AG04450 (cell line): Measurements from ENCODE around the gene CXCR2. TPM values are rescaled to one million over a fixed set of nuclear protein-coding genes. Genes with fewer than 3 reads are reported as not detected.

Experiments used
- CTCF ChIA-PET: fragments of 300-600, 350-600 bp; formaldehyde crosslinking; extraction: SDS; loops from one replicate; lab custom pipeline; 2022; ENCODE audit warnings: antibody characterized with exemption, inconsistent platforms; lab: Charles Lee
- POLR2A ChIA-PET: fragments of 350-600 bp; formaldehyde crosslinking; extraction: SDS; loops from one replicate; lab custom pipeline; 2021; ENCODE audit warnings: antibody characterized with exemption, inconsistent platforms; lab: Yijun Ruan, JAX
- DNase-seq: peaks from one replicate; pipeline ENCODE4 v3.0.0-alpha.2; 2011; ENCODE audit warnings: low read depth, low spot score
- H3K27ac ChIP-seq: one replicate; pipeline ENCODE4 v1.5.1; 2012; ENCODE audit warnings: low read depth, low read length, control low read depth
- H3K27me3 ChIP-seq: one replicate; pipeline ENCODE4 v1.6.0; 2012; ENCODE audit warnings: low read length; ENCODE audit not compliant: control insufficient read depth, insufficient read depth
- H3K4me3 ChIP-seq: 2 replicates; pipeline ENCODE4 v1.5.1; 2011; ENCODE audit warnings: mild to moderate bottlenecking, low read depth, low read length, control low read depth
- H3K9me3 ChIP-seq: 2 replicates; pipeline ENCODE4 v1.5.1; 2012; ENCODE audit warnings: low read length; ENCODE audit not compliant: control insufficient read depth, insufficient read depth
- CTCF ChIP-seq: IDR thresholded peaks from 2 replicates; pipeline ENCODE4 v1.5.1; 2011; ENCODE audit warnings: low read depth, low read length, control low read depth, inconsistent platforms
- polyA plus RNA-seq: library from polyadenylated mRNA; depleted of rRNA; stranded (reverse); fragments of >200 nt; gene quantifications from 2 replicates; pipeline ENCODE4 v1.2.3, GENCODE V29; 2011

CXCR2 gene
- polyA plus RNA-seq, 1 experiment, result not detected

- CTCF ChIA-PET, result interaction anchor here (4.6 kb wide), 1 partner anchor 13 kb away, joined by 27 read pairs; the partner anchor contains the start of gene RUFY4
- Histone ChIP-seq H3K27me3 (peaks cover 5% of the 10 kb centered on the region), H3K27ac (no peak overlapping the region), H3K9me3 (peaks cover 2% of the 10 kb centered on the region; the same call in 1 of the 2 replicates), H3K4me3 (no peak overlapping the region)
- peak; percentile 11 for DNase-seq
- POLR2A ChIA-PET, result interaction anchor here (0.7 kb wide), 1 partner anchor 25 kb away, joined by 4 read pairs; no protein-coding TSS in a partner anchor
- no peak for TF ChIP-seq CTCF
Measured at GRCh38 chr2:218081695-218082094, 44.1 kb upstream of the CXCR2 start.

- H3K4me3 ChIP-seq, result no peak overlapping the region
- ChIA-PET CTCF (interaction anchor here (0.6 to 4.6 kb wide), 3 partner anchors 8 to 17 kb away, joined by 3 to 27 read pairs (median 4); partner anchors contain the start of gene RUFY4), POLR2A (no interaction called here)
- peaks cover 3% of the 10 kb centered on the region; the same call in 1 of the 2 replicates for H3K9me3 ChIP-seq
- peaks cover 3% of the 10 kb centered on the region for H3K27me3 ChIP-seq
- TF ChIP-seq CTCF, result no peak
- DNase-seq, result no peak
- H3K27ac ChIP-seq, result no peak overlapping the region
Measured at GRCh38 chr2:218082586-218083351, 43.1 kb upstream of the CXCR2 start.

- Histone ChIP-seq H3K4me3 (no peak overlapping the region), H3K27me3 (peaks cover 5% of the 10 kb centered on the region), H3K27ac (no peak overlapping the region), H3K9me3 (peaks cover 3% of the 10 kb centered on the region; the same call in 1 of the 2 replicates)
- CTCF ChIA-PET, result interaction anchor here (0.6 to 1.5 kb wide), 2 partner anchors 9 to 17 kb away, joined by 3 to 4 read pairs; no protein-coding TSS in a partner anchor
- TF ChIP-seq CTCF, result no peak
- DNase-seq, result no peak
- POLR2A ChIA-PET, result no interaction called here
Measured at GRCh38 chr2:218083352-218083676, 42.5 kb upstream of the CXCR2 start.

GRCh38 chr2:218086478-218086877, 39.4 kb upstream of the CXCR2 start:
- H3K9me3 ChIP-seq, result peaks cover 5% of the 10 kb centered on the region
- POLR2A ChIA-PET, result no interaction called here
- no peak overlapping the region for H3K4me3 ChIP-seq
- no peak for TF ChIP-seq CTCF
- CTCF ChIA-PET, result no interaction called here
- H3K27ac ChIP-seq, result no peak overlapping the region
- H3K27me3 ChIP-seq, result peaks cover 15% of the 10 kb centered on the region
- DNase-seq, result no peak

- Histone ChIP-seq H3K9me3 (peaks cover 5% of the 10 kb centered on the region), H3K4me3 (no peak overlapping the region), H3K27ac (no peak overlapping the region), H3K27me3 (peaks cover 22% of the 10 kb centered on the region)
- TF ChIP-seq CTCF, result no peak
- ChIA-PET CTCF (no interaction called here), POLR2A (no interaction called here)
- no peak for DNase-seq
Measured at GRCh38 chr2:218089259-218089658, 36.6 kb upstream of the CXCR2 start.
